RWPE1 (cell line): ENCODE data around the gene SIGLEC6.

Experiments
- CTCF ChIA-PET: fragments of 350-600 bp; sonication (Branson Sonifier 250); formaldehyde crosslinking; extraction: SDS; loops from one replicate; lab custom pipeline; 2021; lab: Yijun Ruan, JAX
- POLR2A ChIA-PET: fragments of 400-600 bp; formaldehyde crosslinking; extraction: SDS; loops from one replicate; lab custom pipeline; 2020; ENCODE audit warnings: antibody characterized with exemption; ENCODE audit not compliant: low non-redundant PET; lab: Yijun Ruan, JAX
- DNase-seq: peaks from one replicate; pipeline ENCODE4 v3.0.0; 2012; ENCODE audit warnings: low spot score
- H3K27ac ChIP-seq: fragments of 450-650 bp; 2 replicates; pipeline ENCODE4 v1.5.1; 2017
- CTCF ChIP-seq: fragments of 450-650 bp; conservative IDR thresholded peaks from 2 replicates; pipeline ENCODE4 v1.5.1; 2017; ENCODE audit warnings: low read depth, mild to moderate bottlenecking

SIGLEC6 gene

GRCh38 chr19:51520728-51521127 lies 10.7 kb downstream of the SIGLEC6 start:
- ChIA-PET POLR2A (no interaction called here), CTCF (no interaction called here)
- no peak for DNase-seq
- no peak overlapping the region for H3K27ac ChIP-seq
- TF ChIP-seq CTCF = no peak

DNA sequence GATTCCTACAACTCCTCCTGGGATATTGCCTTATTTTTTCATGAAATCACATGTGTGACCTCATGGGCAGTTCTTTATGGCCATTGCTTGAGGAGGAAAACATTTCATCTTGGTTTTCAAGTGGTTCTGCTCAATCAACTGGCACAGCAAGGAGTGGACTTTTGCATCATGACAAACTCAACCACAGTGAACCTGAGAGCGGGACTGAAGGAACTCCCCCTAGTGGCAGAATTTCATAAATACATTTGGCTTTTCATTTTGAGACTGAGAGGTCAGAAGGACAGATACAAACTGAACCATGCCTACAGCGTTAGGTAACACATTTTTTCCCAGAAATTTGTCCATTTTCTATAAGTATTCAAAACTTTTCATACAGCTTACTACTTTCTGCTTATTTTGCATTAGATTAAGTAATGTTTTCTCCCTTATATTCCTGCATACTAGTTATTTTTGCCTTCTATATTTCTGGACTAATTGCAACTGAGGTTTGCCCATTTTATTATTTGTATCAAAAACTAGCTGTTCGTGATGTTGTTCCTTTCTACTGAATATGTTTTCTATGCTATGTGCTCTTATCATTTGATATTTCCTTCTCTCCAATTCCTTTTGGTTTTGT lies 16.5 kb downstream of the SIGLEC6 start:
- peak; percentile 68 for TF ChIP-seq CTCF
- POLR2A ChIA-PET = no interaction called here
- peak; percentile 44 for DNase-seq
- no peak overlapping the region for H3K27ac ChIP-seq
- CTCF ChIA-PET = interaction anchor here (0.6 to 1.1 kb wide), 9 partner anchors 11 to 301 kb away, joined by 3 to 6 read pairs (median 3); no protein-coding TSS in a partner anchor

DNA sequence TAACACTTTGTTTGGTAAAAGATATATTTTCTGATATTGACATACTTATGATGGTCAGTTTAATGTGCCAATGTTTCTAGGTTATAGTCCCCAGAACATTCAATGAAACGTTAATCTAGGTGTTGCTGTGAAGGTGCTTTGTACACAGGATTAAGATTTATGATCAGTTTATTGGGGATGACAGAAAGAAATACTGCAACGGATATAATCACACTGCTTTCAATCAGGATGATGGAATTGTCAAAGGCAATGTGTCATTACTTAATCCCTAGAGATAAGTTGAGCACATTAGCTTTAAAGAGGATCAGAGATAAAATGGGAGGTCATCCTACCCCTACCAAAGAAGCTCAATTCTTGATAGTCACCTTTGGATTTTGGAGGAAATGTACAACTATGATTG lies 17.5 kb downstream of the SIGLEC6 start:
- H3K27ac ChIP-seq = no peak overlapping the region
- no peak for DNase-seq
- POLR2A ChIA-PET = no interaction called here
- CTCF ChIA-PET = interaction anchor here (1.0 kb wide), 1 partner anchor 40 kb away, joined by 3 read pairs; no protein-coding TSS in a partner anchor
- TF ChIP-seq CTCF = no peak

GRCh38 chr19:51511353-51511752 lies 20.1 kb downstream of the SIGLEC6 start:
- POLR2A ChIA-PET = no interaction called here
- no peak overlapping the region for H3K27ac ChIP-seq
- no peak for DNase-seq
- no peak for TF ChIP-seq CTCF
- CTCF ChIA-PET = no interaction called here

DNA sequence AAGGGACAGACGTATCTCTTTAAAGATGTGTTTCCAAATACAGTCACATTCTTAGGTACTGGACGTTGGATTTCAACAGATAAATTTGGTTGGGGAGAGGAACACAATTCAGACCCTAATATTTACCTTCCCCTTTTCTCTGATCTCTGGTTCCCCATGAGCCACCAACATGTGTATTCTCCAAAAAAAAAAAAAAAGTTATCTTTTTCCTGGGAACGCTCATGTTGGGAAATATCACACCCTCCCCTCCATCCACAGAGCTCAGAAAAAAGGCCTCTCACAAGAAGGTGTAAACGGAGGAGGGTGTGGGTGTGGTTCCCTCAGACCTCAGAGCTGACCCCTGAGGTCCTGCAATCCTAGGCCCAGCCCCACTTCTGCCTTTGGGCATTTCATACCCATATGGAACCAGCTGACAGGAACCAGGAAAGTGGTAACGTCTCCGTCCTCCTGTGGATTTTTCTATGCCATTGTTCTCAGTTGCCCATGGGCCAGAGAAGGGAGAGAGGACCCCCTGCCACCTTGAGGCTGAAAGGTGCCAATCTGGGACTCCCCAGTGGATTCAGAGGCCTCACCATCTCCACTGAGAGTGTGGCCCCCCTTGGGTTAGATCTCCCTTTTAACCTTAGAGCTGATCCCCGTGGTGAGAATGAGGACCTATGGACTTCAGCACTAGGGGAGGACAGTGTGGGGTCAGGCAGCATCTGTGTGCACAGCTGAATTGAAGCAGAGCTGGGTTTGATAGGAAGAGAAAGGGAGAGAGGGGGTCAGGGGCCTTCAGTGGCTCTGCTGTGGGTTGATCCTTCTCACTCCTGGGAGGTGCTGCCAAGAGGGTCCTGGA lies 21.4 kb downstream of the SIGLEC6 start:
- CTCF ChIA-PET = no interaction called here
- no peak for DNase-seq
- no peak overlapping the region for H3K27ac ChIP-seq
- POLR2A ChIA-PET = no interaction called here
- no peak for TF ChIP-seq CTCF

- no peak for DNase-seq
- ChIA-PET CTCF (no interaction called here), POLR2A (no interaction called here)
- no peak overlapping the region for H3K27ac ChIP-seq
- TF ChIP-seq CTCF = no peak
Observed at GRCh38 chr19:51508059-51508733, 23.3 kb downstream of the SIGLEC6 start.
